ENCODE results near the gene DVL3. TPM values are rescaled to one million over a fixed set of nuclear protein-coding genes. Genes with fewer than 3 reads are reported as not detected.

The DVL3 gene
- total RNA-seq, 1 donor from 2014 or later, result 55.1 TPM

- no peak for ATAC-seq
- TF ChIP-seq CTCF (IDR thresholded peaks at IDR 0.05), result no peak
- intact Hi-C loops (cut with DNase I), result no loop called here
- no peak overlapping the region for H3K27ac ChIP-seq
- H3K27me3 ChIP-seq (ENCODE audit: low read depth), result peaks cover 15% of the 10 kb centered on the region
- no peaks in the 10 kb centered on the region for H3K4me1 ChIP-seq
- no peak overlapping the region for H3K4me3 ChIP-seq
- no peaks in the 10 kb centered on the region for H3K9me3 ChIP-seq
- H3K36me3 ChIP-seq, result no peaks in the 10 kb centered on the region
- no peak for DNase-seq
Observed at GRCh38 chr3:184209146-184209923, 54.2 kb downstream of the DVL3 start.

GRCh38 chr3:184211297-184211696, 56.1 kb downstream of the DVL3 start:
- Histone ChIP-seq H3K27ac (no peak overlapping the region), H3K27me3 (ENCODE audit: low read depth) (peaks cover 13% of the 10 kb centered on the region), H3K36me3 (no peaks in the 10 kb centered on the region), H3K4me1 (no peaks in the 10 kb centered on the region), H3K9me3 (no peaks in the 10 kb centered on the region), H3K4me3 (no peak overlapping the region)
- no peak for TF ChIP-seq CTCF (IDR thresholded peaks at IDR 0.05)
- DNase-seq (no peak), ATAC-seq (no peak)
- intact Hi-C loops (cut with DNase I), result no loop called here

GRCh38 chr3:184211718-184212117, 56.5 kb downstream of the DVL3 start:
- Histone ChIP-seq H3K4me3 (no peak overlapping the region), H3K4me1 (no peaks in the 10 kb centered on the region), H3K36me3 (no peaks in the 10 kb centered on the region), H3K27me3 (ENCODE audit: low read depth) (peaks cover 9% of the 10 kb centered on the region), H3K9me3 (no peaks in the 10 kb centered on the region), H3K27ac (no peak overlapping the region)
- intact Hi-C loops (cut with DNase I), result no loop called here
- no peak for DNase-seq
- TF ChIP-seq CTCF (IDR thresholded peaks at IDR 0.05), result no peak
- no peak for ATAC-seq

- no peak for ATAC-seq
- Histone ChIP-seq H3K9me3 (no peaks in the 10 kb centered on the region), H3K36me3 (no peaks in the 10 kb centered on the region), H3K4me1 (no peaks in the 10 kb centered on the region), H3K4me3 (no peak overlapping the region), H3K27me3 (ENCODE audit: low read depth) (no peaks in the 10 kb centered on the region), H3K27ac (no peak overlapping the region)
- TF ChIP-seq CTCF (IDR thresholded peaks at IDR 0.05), result no peak
- intact Hi-C loops (cut with DNase I), result no loop called here
- no peak for DNase-seq
Observed at GRCh38 chr3:184218814-184219213, 63.6 kb downstream of the DVL3 start.

GRCh38 chr3:184222521-184222920, 67.3 kb downstream of the DVL3 start:
- DNase-seq, result no peak
- no peaks in the 10 kb centered on the region for H3K9me3 ChIP-seq
- peaks cover 5% of the 10 kb centered on the region for H3K27me3 ChIP-seq (ENCODE audit: low read depth)
- no peak overlapping the region for H3K4me3 ChIP-seq
- no peak for ATAC-seq
- intact Hi-C loops (cut with DNase I), result no loop called here
- TF ChIP-seq CTCF (IDR thresholded peaks at IDR 0.05), result no peak
- H3K36me3 ChIP-seq, result no peaks in the 10 kb centered on the region
- no peak overlapping the region for H3K27ac ChIP-seq
- H3K4me1 ChIP-seq, result no peaks in the 10 kb centered on the region

Other genes with a start within 250 kb of the DVL3 start
- gene ABCC5, start 137.5 kb upstream of the DVL3 start, total RNA-seq, result 38.0 TPM
- not detected for gene HTR3D, start 123.6 kb upstream of the DVL3 start, total RNA-seq
- gene HTR3C, start 102.3 kb upstream of the DVL3 start, total RNA-seq, result 0.44 TPM
- gene HTR3E, start 58.3 kb upstream of the DVL3 start, total RNA-seq, result not detected
- 41.9 TPM for gene EIF2B5, start 20.0 kb upstream of the DVL3 start, total RNA-seq
- 241 TPM for gene AP2M1, start 19.5 kb downstream of the DVL3 start, total RNA-seq
- 60.7 TPM for gene ABCF3, start 30.8 kb downstream of the DVL3 start, total RNA-seq
- 0.47 TPM for gene VWA5B2, start 74.2 kb downstream of the DVL3 start, total RNA-seq
- gene ALG3, start 93.6 kb downstream of the DVL3 start, total RNA-seq, result 30.1 TPM
- gene EEF1AKMT4, start 94.3 kb downstream of the DVL3 start, total RNA-seq, result 2.6 TPM
- not detected for gene CAMK2N2, start 106.2 kb downstream of the DVL3 start, total RNA-seq
- gene ECE2, start 120.6 kb downstream of the DVL3 start, total RNA-seq, result not detected
- 135 TPM for gene PSMD2, start 143.9 kb downstream of the DVL3 start, total RNA-seq
- gene EIF4G1, start 159.2 kb downstream of the DVL3 start, total RNA-seq, result 271 TPM
- gene FAM131A, start 182.2 kb downstream of the DVL3 start, total RNA-seq, result 17.0 TPM
- 4.4 TPM for gene CLCN2, start 206.2 kb downstream of the DVL3 start, total RNA-seq
- 53.3 TPM for gene POLR2H, start 206.3 kb downstream of the DVL3 start, total RNA-seq
- 0.24 TPM for gene THPO, start 222.8 kb downstream of the DVL3 start, total RNA-seq
- gene CHRD, start 224.7 kb downstream of the DVL3 start, total RNA-seq, result 4.1 TPM

Measured in lower lobe of right lung (tissue), 2 donors.